NOMO-1 treated with DMSO at 0.1 percent for 48 hours (cell line): ENCODE data around the gene GYS1.
"Not testable (repeated sequence)": the region's sequence is repeated elsewhere in the genome, so short reads cannot be mapped to it uniquely, and the experiment has no call there.

Experiments used
- DNase-seq: peaks from one replicate; lab custom pipeline; 2025; ENCODE audit not compliant: unreplicated experiment; lab: John Stamatoyannopoulos, UW

The GYS1 gene

GRCh38 chr19:48993175-48994034 is at the start of gene GYS1, which contains the start of gene RUVBL2:
Gene GYS1, minus strand, starts transcription at chr19:48993309. Its CDS starts 197 bp downstream, at chr19:48993112.
Gene RUVBL2, plus strand, starts transcription at chr19:48993887. Its CDS starts 25 bp downstream, at chr19:48993912.
- DNase-seq: peak; percentile 99

GRCh38 chr19:49042666-49043065 is 49.6 kb upstream of the GYS1 start:
- DNase-seq: not testable (repeated sequence)

GRCh38 chr19:49042177-49042576 is 49.1 kb upstream of the GYS1 start:
- no peak for DNase-seq

GRCh38 chr19:49039736-49040135 is 46.6 kb upstream of the GYS1 start:
- DNase-seq: not testable (repeated sequence)

GRCh38 chr19:49038557-49039276 is 45.6 kb upstream of the GYS1 start:
- DNase-seq: not testable (repeated sequence)

- DNase-seq: not testable (repeated sequence)
Measured at GRCh38 chr19:49038111-49038510, 45.0 kb upstream of the GYS1 start.

- DNase-seq: peak; percentile 24
Measured at GRCh38 chr19:49036815-49037214, 43.7 kb upstream of the GYS1 start, which contains the start of gene CGB1. Gene CGB1, minus strand, starts transcription at chr19:49036895. Its CDS starts 184 bp downstream, at chr19:49036711.

- DNase-seq: not testable (repeated sequence)
Measured at GRCh38 chr19:49031642-49032301, 38.7 kb upstream of the GYS1 start, which contains the start of gene CGB2. Gene CGB2, plus strand, starts transcription at chr19:49031890. Its CDS starts 206 bp downstream, at chr19:49032096.

- not testable (repeated sequence) for DNase-seq
Measured at GRCh38 chr19:49030323-49030722, 37.2 kb upstream of the GYS1 start.

- DNase-seq: not testable (repeated sequence)
Measured at GRCh38 chr19:49029749-49030148, 36.6 kb upstream of the GYS1 start.

GRCh38 chr19:49028686-49029085 is 35.6 kb upstream of the GYS1 start:
- DNase-seq: not testable (repeated sequence)

GRCh38 chr19:49025599-49025998 is 32.5 kb upstream of the GYS1 start:
- not testable (repeated sequence) for DNase-seq

- not testable (repeated sequence) for DNase-seq
Measured at GRCh38 chr19:49025088-49025487, 32.0 kb upstream of the GYS1 start.

- not testable (repeated sequence) for DNase-seq
Measured at GRCh38 chr19:49024233-49024632, 31.1 kb upstream of the GYS1 start, which contains the start of gene CGB3. Gene CGB3, minus strand, starts transcription at chr19:49024333. Its CDS starts 362 bp downstream, at chr19:49023971.

- no peak for DNase-seq
Measured at GRCh38 chr19:49022116-49022515, 29.0 kb upstream of the GYS1 start.

GRCh38 chr19:49020931-49021895 is 28.1 kb upstream of the GYS1 start:
- DNase-seq: peak; percentile 29

- no peak for DNase-seq
Measured at GRCh38 chr19:49020342-49020741, 27.2 kb upstream of the GYS1 start.

GRCh38 chr19:49019242-49019932 is 26.3 kb upstream of the GYS1 start:
- DNase-seq: peak; percentile 13
